SU-DHL-6 (cell line): Measurements from ENCODE around the gene SLC32A1.

Source experiments
- H2AFZ ChIP-seq: fragments of 200-600 bp; sonication (generic); 2 replicates; pipeline ENCODE4 v1.6.1; 2014; ENCODE audit warnings: low read depth, mild to moderate bottlenecking, moderate library complexity, mixed read lengths, antibody characterized with exemption, low read length; ENCODE audit not compliant: severe bottlenecking
- H3F3A ChIP-seq: fragments of 200-600 bp; shearing (Covaris generic); 2 replicates; pipeline ENCODE4 v1.6.0; 2016; ENCODE audit warnings: antibody characterized with exemption, mild to moderate bottlenecking; ENCODE audit not compliant: insufficient read depth
- H3K27ac ChIP-seq: fragments of 200-600 bp; sonication (generic); 2 replicates; pipeline ENCODE4 v1.5.1; 2016; ENCODE audit warnings: low read depth, mild to moderate bottlenecking, low read length, moderate library complexity, mixed read lengths
- H3K27me3 ChIP-seq: fragments of 200-600 bp; sonication (generic), shearing (Covaris generic); 2 replicates; pipeline ENCODE4 v1.6.0; 2014; ENCODE audit warnings: mild to moderate bottlenecking, low read length
- H3K36me3 ChIP-seq: fragments of 200-600 bp; sonication (generic); 2 replicates; pipeline ENCODE4 v1.6.1; 2014; ENCODE audit warnings: mild to moderate bottlenecking, low read length, mixed read lengths
- H3K4me2 ChIP-seq: fragments of 300-600, 200-600 bp; shearing (Covaris generic), sonication (generic); 2 replicates; pipeline ENCODE4 v1.6.0; 2014; ENCODE audit warnings: low read length, low read depth, mild to moderate bottlenecking; ENCODE audit not compliant: poor library complexity, severe bottlenecking
- H3K4me3 ChIP-seq: fragments of 200-600 bp; sonication (generic); 2 replicates; pipeline ENCODE4 v1.5.1; 2014; ENCODE audit warnings: antibody characterized with exemption, low read length, mild to moderate bottlenecking, mixed read lengths; ENCODE audit not compliant: insufficient read depth, poor library complexity, severe bottlenecking
- H3K79me2 ChIP-seq: fragments of 200-600 bp; sonication (generic); 2 replicates; pipeline ENCODE4 v1.6.1; 2014; ENCODE audit warnings: mild to moderate bottlenecking, low read length, moderate library complexity; ENCODE audit not compliant: insufficient read depth
- H3K9ac ChIP-seq: fragments of 200-600 bp; sonication (generic); 2 replicates; pipeline ENCODE4 v1.7.0; 2014; ENCODE audit warnings: mild to moderate bottlenecking, low read length
- H3K9me2 ChIP-seq: fragments of 200-600 bp; sonication (generic); replicated peaks from 2 replicates; pipeline ENCODE4 v1.6.1; 2014; ENCODE audit warnings: low read length; ENCODE audit not compliant: insufficient read depth
- H3K9me3 ChIP-seq: fragments of 200-600 bp; sonication (generic); 2 replicates; pipeline ENCODE4 v1.6.1; 2014; ENCODE audit warnings: low read length, mixed read lengths; ENCODE audit not compliant: insufficient read depth
- H4K20me1 ChIP-seq: fragments of 200-600 bp; sonication (generic); 2 replicates; pipeline ENCODE4 v1.6.1; 2014; ENCODE audit warnings: low read depth, mild to moderate bottlenecking, antibody characterized with exemption, low read length, moderate library complexity, mixed read lengths
- EZH2phosphoT487 ChIP-seq: fragments of 200-600 bp; sonication (generic), shearing (Covaris generic); conservative IDR thresholded peaks from 2 replicates; pipeline ENCODE4 v1.6.1; 2018; ENCODE audit warnings: mild to moderate bottlenecking, antibody characterized with exemption, low read length, moderate library complexity, mixed read lengths
- TF ChIP-seq, protein P1 (sequence below): fragments of 200-600 bp; sonication (generic); IDR thresholded peaks from one replicate; pipeline ENCODE4 v1.5.1; 2017; ENCODE audit warnings: antibody characterized with exemption, mild to moderate bottlenecking, low read length, moderate library complexity; ENCODE audit not compliant: insufficient read depth, poor library complexity, severe bottlenecking

Gene SLC32A1

GRCh38 chr20:38723017-38723847, 1.1 kb upstream of the SLC32A1 start:
- no peak overlapping the region for H2AFZ ChIP-seq
- H3K4me2 ChIP-seq, result no peak overlapping the region
- no peak overlapping the region for H3K9ac ChIP-seq

DNA sequence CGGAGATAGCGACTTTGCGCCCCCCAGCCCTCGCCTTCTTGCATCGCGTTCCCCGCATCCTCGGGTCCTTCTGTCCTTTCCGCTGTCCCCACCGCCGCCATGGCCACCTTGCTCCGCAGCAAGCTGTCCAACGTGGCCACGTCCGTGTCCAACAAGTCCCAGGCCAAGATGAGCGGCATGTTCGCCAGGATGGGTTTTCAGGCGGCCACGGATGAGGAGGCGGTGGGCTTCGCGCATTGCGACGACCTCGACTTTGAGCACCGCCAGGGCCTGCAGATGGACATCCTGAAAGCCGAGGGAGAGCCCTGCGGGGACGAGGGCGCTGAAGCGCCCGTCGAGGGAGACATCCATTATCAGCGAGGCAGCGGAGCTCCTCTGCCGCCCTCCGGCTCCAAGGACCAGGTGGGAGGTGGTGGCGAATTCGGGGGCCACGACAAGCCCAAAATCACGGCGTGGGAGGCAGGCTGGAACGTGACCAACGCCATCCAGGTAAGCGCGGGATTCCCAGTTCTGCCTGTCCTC, 401 bp downstream of the SLC32A1 start:
- Histone ChIP-seq H3K27ac (no peak overlapping the region), H3K9me2 (no peaks in the 10 kb centered on the region), H3K27me3 (no peaks in the 10 kb centered on the region), H3K4me3 (no peak overlapping the region), H3K9ac (no peak overlapping the region), H3K79me2 (no peaks in the 10 kb centered on the region), H3K36me3 (no peaks in the 10 kb centered on the region), H3K4me2 (no peak overlapping the region), H4K20me1 (no peaks in the 10 kb centered on the region), H2AFZ (no peak overlapping the region), H3F3A (no peaks in the 10 kb centered on the region), H3K9me3 (no peaks in the 10 kb centered on the region)
- TF ChIP-seq, protein P1, sequence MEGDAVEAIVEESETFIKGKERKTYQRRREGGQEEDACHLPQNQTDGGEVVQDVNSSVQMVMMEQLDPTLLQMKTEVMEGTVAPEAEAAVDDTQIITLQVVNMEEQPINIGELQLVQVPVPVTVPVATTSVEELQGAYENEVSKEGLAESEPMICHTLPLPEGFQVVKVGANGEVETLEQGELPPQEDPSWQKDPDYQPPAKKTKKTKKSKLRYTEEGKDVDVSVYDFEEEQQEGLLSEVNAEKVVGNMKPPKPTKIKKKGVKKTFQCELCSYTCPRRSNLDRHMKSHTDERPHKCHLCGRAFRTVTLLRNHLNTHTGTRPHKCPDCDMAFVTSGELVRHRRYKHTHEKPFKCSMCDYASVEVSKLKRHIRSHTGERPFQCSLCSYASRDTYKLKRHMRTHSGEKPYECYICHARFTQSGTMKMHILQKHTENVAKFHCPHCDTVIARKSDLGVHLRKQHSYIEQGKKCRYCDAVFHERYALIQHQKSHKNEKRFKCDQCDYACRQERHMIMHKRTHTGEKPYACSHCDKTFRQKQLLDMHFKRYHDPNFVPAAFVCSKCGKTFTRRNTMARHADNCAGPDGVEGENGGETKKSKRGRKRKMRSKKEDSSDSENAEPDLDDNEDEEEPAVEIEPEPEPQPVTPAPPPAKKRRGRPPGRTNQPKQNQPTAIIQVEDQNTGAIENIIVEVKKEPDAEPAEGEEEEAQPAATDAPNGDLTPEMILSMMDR, result no peak
- no peak for TF ChIP-seq EZH2phosphoT487

More at GRCh38 chr20:38723017-38723847, 1.1 kb upstream of the SLC32A1 start:
- H4K20me1 ChIP-seq, result no peaks in the 10 kb centered on the region
- no peaks in the 10 kb centered on the region for H3K27me3 ChIP-seq
- no peaks in the 10 kb centered on the region for H3K36me3 ChIP-seq
- no peaks in the 10 kb centered on the region for H3F3A ChIP-seq
- TF ChIP-seq, protein P1, result no peak
- no peak for TF ChIP-seq EZH2phosphoT487
- no peak overlapping the region for H3K4me3 ChIP-seq
- H3K79me2 ChIP-seq, result no peaks in the 10 kb centered on the region
- H3K9me2 ChIP-seq, result no peaks in the 10 kb centered on the region
- H3K9me3 ChIP-seq, result no peaks in the 10 kb centered on the region
- no peak overlapping the region for H3K27ac ChIP-seq

DNA sequence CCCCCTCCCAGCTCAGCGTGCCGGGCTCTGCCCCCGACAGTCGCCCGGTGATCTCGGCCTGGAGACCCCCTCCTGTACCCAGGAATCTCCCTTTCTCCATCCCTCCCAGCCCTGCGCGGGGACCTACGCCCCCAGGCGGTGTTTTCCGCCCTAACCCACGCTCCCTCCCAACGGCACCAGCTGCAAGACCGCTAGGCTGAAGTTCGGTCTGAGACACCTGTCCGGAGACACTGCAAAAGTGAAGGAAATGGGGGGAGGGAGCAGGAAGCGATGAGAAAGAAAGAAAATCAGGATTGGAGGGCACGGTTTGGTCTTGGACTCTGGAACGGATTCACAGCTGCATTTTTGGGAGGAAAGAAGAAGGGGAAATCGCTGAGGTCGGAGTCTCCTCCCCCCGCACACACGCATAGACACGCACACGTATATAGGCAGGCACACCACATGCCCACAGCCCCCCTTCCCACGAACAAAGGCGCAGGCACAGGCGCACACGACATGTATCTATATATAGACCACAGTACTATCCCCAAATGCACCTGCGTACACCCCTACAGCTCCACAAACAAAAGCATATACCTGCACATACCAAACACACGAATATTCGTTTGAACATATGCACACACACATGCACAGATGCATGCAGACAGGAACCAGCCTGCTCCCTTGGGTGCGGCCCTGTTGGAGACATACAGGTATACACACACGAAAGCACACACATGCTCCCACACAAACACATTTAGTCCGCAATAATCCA, 1.0 kb downstream of the SLC32A1 start:
- no peaks in the 10 kb centered on the region for H3K27me3 ChIP-seq
- H3K36me3 ChIP-seq, result no peaks in the 10 kb centered on the region
- no peaks in the 10 kb centered on the region for H3K79me2 ChIP-seq
- no peaks in the 10 kb centered on the region for H4K20me1 ChIP-seq
- H3K9me2 ChIP-seq, result no peaks in the 10 kb centered on the region
- H3K4me2 ChIP-seq, result no peak overlapping the region
- no peak overlapping the region for H2AFZ ChIP-seq
- no peak overlapping the region for H3K4me3 ChIP-seq
- TF ChIP-seq EZH2phosphoT487, result no peak
- TF ChIP-seq, protein P1, result no peak
- no peaks in the 10 kb centered on the region for H3K9me3 ChIP-seq
- no peaks in the 10 kb centered on the region for H3F3A ChIP-seq
- H3K9ac ChIP-seq, result no peak overlapping the region
- no peak overlapping the region for H3K27ac ChIP-seq
